ENCODE results near the gene CD44. TPM values are rescaled to one million over a fixed set of nuclear protein-coding genes. Genes with fewer than 3 reads are reported as not detected.

Gene CD44
- total RNA-seq, 6 experiments from 2014 or later = 12.2 to 64.1 (median 22.9) TPM

DNA sequence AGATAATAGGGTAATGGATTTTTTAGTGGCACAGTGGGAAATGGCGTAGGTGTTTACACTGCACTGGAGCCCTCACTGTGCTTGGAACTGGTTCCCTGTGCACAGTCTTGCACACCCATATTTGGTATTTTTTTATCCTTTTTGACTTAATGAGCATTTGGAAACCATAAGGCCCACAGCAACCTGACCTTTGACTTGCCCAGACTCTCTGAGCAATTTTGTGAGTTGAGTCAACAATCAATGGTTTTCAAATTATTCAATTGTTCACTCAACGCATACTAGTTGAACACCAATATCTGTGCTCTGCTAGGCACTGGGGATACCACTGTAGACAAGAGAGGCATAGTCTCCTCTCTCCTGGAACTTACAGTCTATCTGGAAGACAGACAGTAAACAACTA lies 14.3 kb downstream of the CD44 start:
- ATAC-seq (no peak), DNase-seq (no peak)
- intact Hi-C loops (cut with DNase I) = no loop called here
- peaks cover 0 to 12% (median 0%) of the 10 kb centered on the region in 4 donors for H3K4me1 ChIP-seq
- no peaks in the 10 kb centered on the region for H3K36me3 ChIP-seq
- H3K9me3 ChIP-seq = no peaks in the 10 kb centered on the region
- H3K27me3 ChIP-seq = no peaks in the 10 kb centered on the region
- no peak for TF ChIP-seq POLR2A (IDR thresholded peaks at IDR 0.05)
- TF ChIP-seq, protein P1, sequence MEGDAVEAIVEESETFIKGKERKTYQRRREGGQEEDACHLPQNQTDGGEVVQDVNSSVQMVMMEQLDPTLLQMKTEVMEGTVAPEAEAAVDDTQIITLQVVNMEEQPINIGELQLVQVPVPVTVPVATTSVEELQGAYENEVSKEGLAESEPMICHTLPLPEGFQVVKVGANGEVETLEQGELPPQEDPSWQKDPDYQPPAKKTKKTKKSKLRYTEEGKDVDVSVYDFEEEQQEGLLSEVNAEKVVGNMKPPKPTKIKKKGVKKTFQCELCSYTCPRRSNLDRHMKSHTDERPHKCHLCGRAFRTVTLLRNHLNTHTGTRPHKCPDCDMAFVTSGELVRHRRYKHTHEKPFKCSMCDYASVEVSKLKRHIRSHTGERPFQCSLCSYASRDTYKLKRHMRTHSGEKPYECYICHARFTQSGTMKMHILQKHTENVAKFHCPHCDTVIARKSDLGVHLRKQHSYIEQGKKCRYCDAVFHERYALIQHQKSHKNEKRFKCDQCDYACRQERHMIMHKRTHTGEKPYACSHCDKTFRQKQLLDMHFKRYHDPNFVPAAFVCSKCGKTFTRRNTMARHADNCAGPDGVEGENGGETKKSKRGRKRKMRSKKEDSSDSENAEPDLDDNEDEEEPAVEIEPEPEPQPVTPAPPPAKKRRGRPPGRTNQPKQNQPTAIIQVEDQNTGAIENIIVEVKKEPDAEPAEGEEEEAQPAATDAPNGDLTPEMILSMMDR (IDR thresholded peaks at IDR 0.05) = no peak
- H3K27ac ChIP-seq = no peak overlapping the region
- H3K4me3 ChIP-seq = no peak overlapping the region
- WGBS (ENCODE audit: insufficient coverage, low coverage, low lambda C conversion rate, missing lambda C conversion rate) = 89% methylated on average over 2 of the region's 2 CpGs

DNA sequence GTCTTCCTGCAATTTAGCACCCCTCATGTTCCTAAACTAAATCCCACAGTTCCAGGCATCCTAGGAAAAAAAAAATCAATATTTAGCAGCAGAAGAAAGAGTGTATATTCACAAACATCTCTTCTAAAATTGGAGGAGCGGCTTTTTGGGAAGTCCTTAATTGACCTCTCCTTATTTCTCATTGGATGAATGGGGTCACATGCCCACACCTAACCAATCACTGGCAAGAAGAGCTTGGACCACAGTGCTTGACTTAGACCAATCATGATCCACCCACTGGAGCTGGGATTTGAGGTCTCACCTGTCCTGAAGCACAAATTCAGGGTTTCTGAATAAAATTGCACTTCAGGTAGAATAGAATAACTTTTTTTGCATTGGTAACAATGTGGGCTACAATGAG lies 16.0 kb downstream of the CD44 start:
- WGBS (ENCODE audit: insufficient coverage, low coverage, low lambda C conversion rate, missing lambda C conversion rate) = 90% methylated on average over 1 of the region's 1 CpG
- no peak overlapping the region for H3K27ac ChIP-seq
- DNase-seq = no peak
- H3K4me3 ChIP-seq = no peak overlapping the region
- no peak for TF ChIP-seq POLR2A (IDR thresholded peaks at IDR 0.05)
- TF ChIP-seq, protein P1 (IDR thresholded peaks at IDR 0.05) = no peak
- H3K4me1 ChIP-seq = peaks cover 0 to 21% (median 0%) of the 10 kb centered on the region in 4 donors
- H3K36me3 ChIP-seq = no peaks in the 10 kb centered on the region
- no peaks in the 10 kb centered on the region for H3K9me3 ChIP-seq
- no peaks in the 10 kb centered on the region for H3K27me3 ChIP-seq
- no peak for ATAC-seq
- intact Hi-C loops (cut with DNase I) = no loop called here

DNA sequence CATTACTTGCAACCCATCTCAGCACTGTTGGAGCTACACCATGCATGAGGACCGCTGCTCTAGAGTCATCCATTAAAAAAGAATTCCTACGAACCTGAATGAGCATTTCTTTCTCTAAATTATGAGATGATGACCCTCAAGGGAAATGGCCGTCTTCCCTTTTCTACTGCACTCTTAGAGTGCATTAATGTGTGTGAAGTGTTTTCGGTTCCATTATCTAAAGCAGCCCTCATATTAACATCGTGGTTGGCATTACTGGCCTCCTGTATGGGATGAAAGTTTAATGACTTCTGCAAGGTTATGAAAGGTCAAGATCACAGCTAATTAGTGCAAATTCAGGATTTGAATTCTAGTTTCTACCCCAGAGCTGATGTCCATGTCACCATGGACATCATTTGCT lies 16.7 kb downstream of the CD44 start:
- Histone ChIP-seq H3K9me3 (no peaks in the 10 kb centered on the region), H3K4me1 (peaks cover 0 to 21% (median 0%) of the 10 kb centered on the region in 4 donors), H3K27ac (no peak overlapping the region), H3K4me3 (no peak overlapping the region), H3K27me3 (no peaks in the 10 kb centered on the region), H3K36me3 (no peaks in the 10 kb centered on the region)
- DNase-seq = no peak
- no peak for ATAC-seq
- 71% methylated on average over 5 of the region's 5 CpGs for WGBS (ENCODE audit: insufficient coverage, low coverage, low lambda C conversion rate, missing lambda C conversion rate)
- TF ChIP-seq, protein P1 (IDR thresholded peaks at IDR 0.05) = no peak
- no peak for TF ChIP-seq POLR2A (IDR thresholded peaks at IDR 0.05)
- intact Hi-C loops (cut with DNase I) = no loop called here

DNA sequence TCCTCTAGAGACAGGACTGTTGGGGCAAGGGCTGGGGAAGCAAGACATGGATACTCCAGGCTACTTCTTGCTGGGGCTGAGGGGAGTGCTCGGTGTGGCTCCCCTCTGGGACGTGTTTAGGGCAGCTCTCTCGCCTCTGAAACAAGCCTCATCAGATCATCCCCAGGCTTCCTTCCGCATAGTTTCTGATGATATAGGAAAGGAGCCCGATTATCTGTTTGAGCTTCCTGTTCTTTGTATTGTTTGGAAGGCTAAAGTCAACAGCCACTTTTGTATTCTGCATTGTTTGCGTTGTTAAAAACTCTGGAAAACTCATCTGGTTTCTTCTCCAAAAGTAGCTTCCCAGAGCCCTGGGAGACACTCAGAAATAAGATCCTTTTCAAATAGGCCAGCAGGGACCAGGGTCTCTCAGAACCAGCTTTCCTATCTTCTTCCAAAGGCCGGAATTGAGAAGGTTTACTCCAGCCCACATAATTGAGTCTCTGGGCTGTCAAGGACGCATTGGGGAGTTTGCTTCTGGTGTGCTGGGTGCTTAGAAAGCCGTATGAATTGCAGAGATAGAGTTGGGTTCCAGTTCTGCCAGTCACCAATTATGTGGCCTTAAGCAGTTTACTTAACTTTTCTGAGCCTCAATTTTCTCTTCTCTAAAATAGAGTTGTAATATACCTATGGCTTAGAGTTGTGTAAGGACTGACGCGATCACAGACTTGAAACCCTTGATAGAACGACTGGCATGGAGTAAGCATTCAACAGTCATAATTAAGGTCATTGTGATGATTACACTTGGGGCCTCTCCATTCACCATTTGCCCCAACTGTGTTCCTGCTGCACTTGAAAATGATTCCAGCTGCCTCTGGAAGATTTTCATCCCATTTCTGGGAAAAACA lies 19.1 kb downstream of the CD44 start:
- ATAC-seq (peak; percentile 14 to 40 (median 36)), DNase-seq (no peak)
- Histone ChIP-seq H3K4me1 (peaks cover 0 to 18% (median 0%) of the 10 kb centered on the region in 4 donors), H3K36me3 (no peaks in the 10 kb centered on the region), H3K9me3 (no peaks in the 10 kb centered on the region), H3K27ac (no peak overlapping the region), H3K4me3 (no peak overlapping the region), H3K27me3 (no peaks in the 10 kb centered on the region)
- 60% methylated on average over 7 of the region's 12 CpGs for WGBS (ENCODE audit: insufficient coverage, low coverage, low lambda C conversion rate, missing lambda C conversion rate)
- no peak for TF ChIP-seq POLR2A (IDR thresholded peaks at IDR 0.05)
- TF ChIP-seq, protein P1 (IDR thresholded peaks at IDR 0.05) = no peak
- intact Hi-C loops (cut with DNase I) = no loop called here

Measured in right lobe of liver (tissue), 6 donors.